ENCODE measurements around the gene PTBP1. TPM values are rescaled to one million over a fixed set of nuclear protein-coding genes. Genes with fewer than 3 reads are reported as not detected.

Gene PTBP1
- total and polyA plus RNA-seq, 9 of the 15 experiments (the other 6 are each of a cell fraction or from before 2014, with no cell fraction given): 14.0 to 759 (median 234) TPM

- TF ChIP-seq TOE1 (IDR thresholded peaks at IDR 0.05; ENCODE audit: borderline replicate concordance) (0 out of 2 replicates have a peak, but pooled peaks have one; percentile 14), TOE1 (CRISPR knock-in tag; IDR thresholded peaks at IDR 0.05; ENCODE audit: borderline replicate concordance, low read depth) (no peak), PHB2 (IDR thresholded peaks at IDR 0.05; ENCODE audit: low read depth) (no peak), MTA2 (IDR thresholded peaks at IDR 0.05; ENCODE audit: low read depth) (no peak), CEBPG (CRISPR knock-in tag; IDR thresholded peaks at IDR 0.05) (no peak), CEBPG (tag; conservative IDR thresholded peaks at IDR 0.05 in 1 of 2, IDR thresholded peaks at IDR 0.05 in 1 of 2) (no peak), POLR2B (IDR thresholded peaks at IDR 0.05; ENCODE audit: low read depth, partially characterized antibody) (no peak), THRA (IDR thresholded peaks at IDR 0.05) (no peak), POLR2H (tag; IDR thresholded peaks at IDR 0.05; ENCODE audit: low read depth) (no peak), PHF20 (IDR thresholded peaks at IDR 0.05; ENCODE audit: partially characterized antibody) (no peak), ZC3H4 (CRISPR knock-in tag; IDR thresholded peaks at IDR 0.05; ENCODE audit: borderline replicate concordance) (no peak), ZHX1 (conservative IDR thresholded peaks at IDR 0.05; ENCODE audit: low read length) (no peak), ESRRA (IDR thresholded peaks at IDR 0.05; ENCODE audit: borderline replicate concordance, low read depth) (0 out of 2 replicates have a peak, but pooled peaks have one; percentile 23), ZNF584 (CRISPR knock-in tag; IDR thresholded peaks at IDR 0.05; ENCODE audit: low read depth) (no peak), NR0B1 (IDR thresholded peaks at IDR 0.05; ENCODE audit: partially characterized antibody) (no peak), LARP7 (IDR thresholded peaks at IDR 0.05) (no peak), CSDE1 (IDR thresholded peaks at IDR 0.05) (no peak), VEZF1 (CRISPR knock-in tag; IDR thresholded peaks at IDR 0.05) (peak; percentile 69), ZFX (CRISPR knock-in tag; IDR thresholded peaks at IDR 0.05) (peak; percentile 33; the same call in 1 of the 2 replicates), YBX1 (IDR thresholded peaks at IDR 0.05) (no peak), RBM25 (IDR thresholded peaks at IDR 0.05; ENCODE audit: low read depth, low read length, severe bottlenecking) (no peak), KAT8 (IDR thresholded peaks at IDR 0.05; ENCODE audit: low read depth) (no peak), ADNP (tag; IDR thresholded peaks at IDR 0.05) (peak; percentile 93)
Observed at GRCh38 chr19:850221-850978, 53.1 kb downstream of the PTBP1 start (continued).

Data from K562 (cell line).